Measurements from ENCODE around the gene ARID3C.
A peak's percentile ranks its signal among the peaks of the same experiment; 100 is the strongest.

The ARID3C gene, protein sequence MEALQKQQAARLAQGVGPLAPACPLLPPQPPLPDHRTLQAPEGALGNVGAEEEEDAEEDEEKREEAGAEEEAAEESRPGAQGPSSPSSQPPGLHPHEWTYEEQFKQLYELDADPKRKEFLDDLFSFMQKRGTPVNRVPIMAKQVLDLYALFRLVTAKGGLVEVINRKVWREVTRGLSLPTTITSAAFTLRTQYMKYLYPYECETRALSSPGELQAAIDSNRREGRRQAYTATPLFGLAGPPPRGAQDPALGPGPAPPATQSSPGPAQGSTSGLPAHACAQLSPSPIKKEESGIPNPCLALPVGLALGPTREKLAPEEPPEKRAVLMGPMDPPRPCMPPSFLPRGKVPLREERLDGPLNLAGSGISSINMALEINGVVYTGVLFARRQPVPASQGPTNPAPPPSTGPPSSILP

DNA sequence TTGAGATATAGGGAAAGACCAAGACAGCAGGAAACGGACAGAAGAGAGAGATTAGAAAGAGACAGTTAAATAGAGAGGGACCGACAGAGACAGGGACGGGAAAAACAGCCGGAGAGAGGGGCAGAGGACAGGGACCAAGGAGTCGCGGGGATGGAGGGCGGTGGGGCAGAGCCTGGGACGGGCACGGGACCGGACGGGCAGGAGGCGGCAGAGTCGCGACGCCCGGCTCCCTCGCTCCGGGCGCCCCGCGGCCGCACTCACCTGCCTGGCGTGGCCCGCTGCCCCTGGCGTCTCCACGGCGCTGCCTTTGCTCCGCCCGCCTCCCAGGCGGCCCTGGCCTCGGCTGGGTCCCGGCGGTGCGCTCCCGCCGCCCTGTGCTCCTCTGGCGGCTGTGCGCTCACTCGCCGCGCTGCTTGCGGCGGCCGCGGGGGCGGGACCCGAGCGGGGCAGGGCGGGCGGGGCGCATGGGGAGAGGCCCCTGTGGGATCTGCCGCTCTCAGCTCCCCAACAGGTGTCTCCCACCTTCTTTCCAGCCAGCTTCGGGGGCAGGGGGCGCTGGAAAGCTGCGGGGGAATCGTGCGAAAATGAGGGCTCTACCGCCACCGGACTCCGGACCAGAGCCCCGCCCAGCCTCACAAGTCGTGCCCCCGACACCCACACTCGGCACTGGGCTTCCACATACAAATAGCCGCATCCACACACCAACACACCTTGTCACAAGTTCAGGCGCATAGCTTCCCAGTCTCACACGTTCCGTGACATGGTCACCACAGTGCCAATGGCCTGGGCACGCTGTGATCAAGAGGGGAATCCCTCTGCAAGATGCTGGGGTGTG lies at the start of gene ARID3C:
Gene ARID3C (minus strand): TSS at position 411 of the 835 bp plus-strand sequence. CDS start 1,052 bp downstream, outside the sequence.
- peak; percentile 24 for DNase-seq (ENCODE audit: low spot score)

DNA sequence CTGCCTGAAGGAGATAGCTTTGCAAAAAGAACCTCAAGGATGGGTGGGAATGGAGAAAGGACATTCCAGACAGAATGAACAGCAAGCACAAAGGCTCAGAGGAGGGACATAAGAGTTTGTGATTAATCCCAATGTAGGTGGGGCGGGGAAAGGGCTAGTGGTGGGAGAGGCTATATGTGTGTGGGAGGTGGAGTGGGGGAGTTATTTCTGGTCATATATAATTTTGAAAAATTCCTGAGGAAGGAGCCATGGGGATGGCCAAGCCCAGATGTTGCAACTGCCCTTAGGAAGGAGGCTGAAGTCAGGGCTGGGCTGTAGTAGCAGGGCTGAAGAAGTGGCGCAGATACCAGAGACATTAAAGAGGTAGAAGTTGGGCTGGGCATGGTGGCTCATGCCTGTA lies 47.0 kb upstream of the ARID3C start:
- DNase-seq (ENCODE audit: low spot score) = no peak

DNA sequence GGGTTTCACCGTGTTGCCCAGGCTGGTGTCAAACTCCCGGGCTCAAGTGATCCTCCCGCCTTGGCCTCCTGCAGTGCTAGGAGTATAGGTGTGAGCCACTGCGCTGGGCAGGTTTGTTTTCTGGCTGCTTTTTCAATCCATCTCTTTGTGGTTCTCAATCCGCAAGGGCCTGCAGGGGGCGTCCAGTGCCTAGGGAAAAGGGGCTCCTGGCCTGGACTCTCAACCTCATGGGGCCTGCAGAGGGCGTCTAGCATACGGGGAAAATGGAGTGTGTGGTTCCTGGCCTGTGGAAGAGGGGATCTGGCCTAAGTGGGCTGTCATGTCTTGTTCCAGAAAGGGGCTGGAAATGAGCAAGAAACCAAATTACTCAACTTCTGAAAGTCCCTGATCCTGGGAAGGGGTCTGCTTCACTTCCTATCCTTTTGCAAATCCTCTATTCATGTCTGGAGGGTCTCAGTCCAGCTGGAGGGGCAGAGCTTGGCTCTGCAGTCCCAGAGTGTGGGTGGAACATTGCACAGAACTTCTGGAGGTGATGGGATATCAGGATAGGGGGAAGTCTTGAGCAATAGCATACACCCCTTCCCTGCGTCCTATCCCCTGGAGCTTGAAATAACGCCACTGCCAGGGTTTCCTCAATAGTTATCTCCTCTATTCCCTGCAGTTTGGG lies 46.3 kb upstream of the ARID3C start:
- peak; percentile 62 for DNase-seq (ENCODE audit: low spot score)

DNA sequence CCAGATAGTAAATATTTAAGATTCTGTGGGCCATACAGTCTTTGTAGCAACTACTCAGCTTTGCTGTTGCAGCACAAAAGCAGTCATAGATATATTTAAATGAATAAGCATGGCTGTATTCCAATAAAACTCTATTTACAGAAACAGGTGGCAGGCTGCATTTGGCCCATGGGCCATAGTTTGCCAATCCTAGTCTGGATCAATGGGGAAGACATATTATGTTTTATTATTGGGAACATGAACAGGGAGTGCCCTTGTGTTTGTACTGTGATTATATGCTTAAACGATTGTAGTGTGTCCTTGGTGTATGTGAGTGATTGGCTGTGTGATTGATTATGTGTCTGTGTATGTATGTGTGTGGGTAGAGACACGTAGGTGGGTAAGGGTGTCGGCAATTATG lies 45.6 kb upstream of the ARID3C start:
- DNase-seq (ENCODE audit: low spot score) = no peak

DNA sequence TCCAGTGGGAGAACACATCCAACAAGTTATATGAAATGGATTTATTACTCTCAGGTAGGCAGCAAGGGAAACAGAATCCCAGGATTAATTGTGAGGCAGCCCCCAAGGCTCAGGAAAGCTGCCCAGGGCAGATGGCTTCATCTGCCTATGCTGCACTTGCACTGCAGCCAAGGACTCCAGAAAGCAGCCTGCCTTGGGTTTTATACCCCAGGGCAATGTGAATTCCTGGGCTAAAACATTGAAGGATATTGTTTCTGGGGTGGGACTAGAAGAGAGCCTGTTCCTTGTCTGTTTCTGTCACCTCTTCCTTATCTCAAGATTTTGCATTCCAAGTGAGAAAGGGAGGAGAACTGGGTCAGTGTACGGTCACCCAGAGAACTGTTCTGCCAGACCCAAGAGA lies 42.4 kb upstream of the ARID3C start:
- DNase-seq (ENCODE audit: low spot score) = no peak

DNA sequence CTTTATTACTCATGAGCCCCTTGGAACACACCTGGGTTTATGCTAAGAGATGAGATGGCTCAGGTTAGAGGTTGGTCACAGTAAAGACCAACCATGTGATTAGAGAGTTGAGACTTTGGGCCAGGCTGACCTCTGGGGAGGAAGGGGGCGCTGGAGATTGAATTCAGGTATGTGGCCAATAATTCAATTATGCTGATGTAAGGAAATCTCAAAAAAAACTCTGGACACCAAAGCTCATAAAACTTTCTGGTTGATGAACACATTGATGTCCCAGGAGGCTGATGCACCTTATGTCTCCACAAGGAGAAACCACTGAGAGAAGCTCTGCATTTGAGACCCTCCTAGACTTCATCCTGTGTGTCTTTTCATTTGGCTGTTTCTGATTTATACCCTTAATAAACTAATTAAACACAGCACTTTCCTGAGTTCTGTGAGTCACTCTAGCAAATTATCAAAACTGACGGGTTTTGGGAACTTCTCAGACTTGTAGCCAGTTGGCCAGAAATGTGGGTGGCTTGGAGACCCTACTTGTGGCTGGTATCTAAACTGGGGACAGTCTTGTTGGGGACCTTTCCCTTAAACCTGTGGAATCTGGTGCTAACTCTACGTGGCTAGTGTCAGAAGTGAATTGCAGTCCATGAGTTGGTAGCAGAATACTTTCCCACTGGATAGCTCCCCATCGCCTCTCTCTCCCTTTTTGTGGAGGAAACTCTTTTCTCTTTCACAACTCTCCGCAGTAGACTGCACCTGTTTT lies 41.1 kb upstream of the ARID3C start:
- DNase-seq (ENCODE audit: low spot score) = no peak

DNA sequence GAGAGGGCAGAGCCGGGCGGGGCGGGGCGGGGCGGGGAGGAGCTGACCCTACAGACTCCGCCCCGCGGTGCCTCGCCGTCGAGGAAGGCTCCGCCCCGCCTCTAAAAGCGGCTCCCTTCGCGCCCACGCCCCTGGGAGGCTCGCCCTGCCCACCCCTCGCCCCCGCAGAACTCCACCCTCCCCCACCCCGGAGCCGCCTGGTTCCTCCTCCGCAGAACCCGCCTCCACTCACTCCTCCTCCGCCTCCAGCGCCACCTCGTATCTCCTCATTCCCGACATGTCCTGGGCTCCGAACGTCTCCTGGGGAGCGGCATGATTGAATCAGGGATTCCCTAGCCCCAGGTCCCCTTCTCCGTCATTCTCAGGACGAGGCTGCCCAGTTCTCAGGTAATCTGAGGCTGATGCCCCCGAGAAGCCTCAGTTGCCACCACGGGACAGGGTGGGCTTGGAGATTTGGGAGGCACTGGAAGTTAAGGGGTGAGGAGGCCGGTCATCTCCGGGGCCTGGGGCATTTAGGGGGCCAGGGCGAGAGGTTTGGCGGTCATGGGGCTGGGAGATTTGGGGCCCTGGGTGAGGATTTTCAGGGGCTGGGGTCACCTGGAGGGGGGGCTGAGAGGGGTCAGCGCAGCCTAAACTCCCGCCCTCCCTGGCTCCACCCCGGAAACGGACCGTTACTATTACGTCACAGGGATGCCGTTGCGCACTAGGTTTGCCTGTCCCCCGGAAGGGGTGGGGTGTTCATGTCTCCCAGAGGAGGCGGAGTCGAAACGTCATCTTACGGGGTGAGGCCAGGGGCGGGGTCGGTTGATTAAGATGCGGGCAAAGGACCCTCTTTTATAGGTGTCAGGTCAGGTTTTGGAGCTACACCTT lies 36.8 kb upstream of the ARID3C start:
- DNase-seq (ENCODE audit: low spot score) = peak; percentile 92

DNA sequence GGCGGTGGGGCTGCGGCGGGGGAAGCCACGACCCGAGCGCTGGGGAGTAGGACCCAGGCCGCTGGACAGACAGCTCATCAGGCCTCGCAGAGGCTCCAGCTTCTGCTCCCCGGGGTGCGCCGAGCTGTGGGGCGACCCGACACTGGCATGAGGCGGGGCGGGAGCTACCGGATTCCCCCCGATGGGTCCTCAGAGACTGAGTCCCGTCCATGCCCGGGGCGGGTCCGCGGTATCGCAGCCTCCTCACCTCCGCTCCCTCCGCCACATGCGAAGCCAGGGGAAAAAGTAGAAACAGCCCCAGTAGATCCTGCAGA lies 36.2 kb upstream of the ARID3C start:
- DNase-seq (ENCODE audit: low spot score) = no peak

DNA sequence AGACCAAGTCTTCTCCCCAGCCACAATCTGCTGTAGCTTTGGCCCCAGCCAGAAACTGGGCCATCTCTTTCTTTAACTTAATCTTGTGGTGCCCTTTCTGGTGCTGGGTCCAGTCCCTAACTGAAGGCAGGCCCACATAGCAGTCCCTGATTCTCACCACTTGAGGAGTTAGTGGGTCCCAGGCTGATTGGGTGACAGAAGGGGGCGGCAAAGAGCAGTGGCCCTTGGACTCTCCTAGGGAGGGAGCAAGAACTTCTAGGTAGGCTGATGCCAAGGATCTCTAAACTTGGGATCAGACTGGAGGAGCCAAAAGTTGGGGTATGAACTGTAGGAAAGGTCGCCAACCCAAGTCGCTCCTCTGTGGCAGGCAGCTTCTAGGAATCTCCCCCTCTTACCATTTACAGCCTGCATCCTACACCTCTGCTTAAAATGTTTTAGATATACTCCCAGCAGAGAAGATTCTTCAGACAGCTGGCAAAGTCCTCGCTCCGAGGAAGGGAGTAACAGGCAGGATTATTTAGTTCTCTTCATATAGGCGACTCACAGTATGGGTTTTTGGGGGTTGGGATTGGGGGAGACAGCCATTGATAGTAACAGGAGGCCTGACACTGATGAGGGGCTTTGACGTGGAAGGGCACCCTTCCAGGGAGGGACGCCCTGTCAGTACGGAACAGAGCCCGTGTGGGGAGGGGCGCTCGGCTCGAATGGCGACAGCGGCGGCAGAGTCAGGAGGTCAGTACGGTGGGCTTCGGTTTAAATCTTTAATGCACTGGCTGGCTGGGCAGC lies 35.6 kb upstream of the ARID3C start:
- peak; percentile 88 for DNase-seq (ENCODE audit: low spot score)

DNA sequence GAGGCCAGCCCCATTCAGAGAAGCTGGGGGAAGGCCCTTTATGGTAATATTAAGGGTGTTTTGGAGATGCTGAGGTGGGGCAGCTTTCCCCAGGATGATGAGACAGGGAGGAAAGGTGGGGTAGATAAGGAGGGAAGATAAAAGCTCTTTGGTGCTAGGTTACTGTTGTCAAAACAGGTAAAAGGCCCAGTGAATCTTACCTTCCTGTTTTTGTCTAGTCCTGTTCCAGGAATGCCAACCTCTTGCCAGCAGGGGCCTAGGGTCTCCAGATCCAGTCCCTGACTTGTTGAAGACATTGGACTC lies 34.4 kb upstream of the ARID3C start:
- DNase-seq (ENCODE audit: low spot score) = peak; percentile 87

DNA sequence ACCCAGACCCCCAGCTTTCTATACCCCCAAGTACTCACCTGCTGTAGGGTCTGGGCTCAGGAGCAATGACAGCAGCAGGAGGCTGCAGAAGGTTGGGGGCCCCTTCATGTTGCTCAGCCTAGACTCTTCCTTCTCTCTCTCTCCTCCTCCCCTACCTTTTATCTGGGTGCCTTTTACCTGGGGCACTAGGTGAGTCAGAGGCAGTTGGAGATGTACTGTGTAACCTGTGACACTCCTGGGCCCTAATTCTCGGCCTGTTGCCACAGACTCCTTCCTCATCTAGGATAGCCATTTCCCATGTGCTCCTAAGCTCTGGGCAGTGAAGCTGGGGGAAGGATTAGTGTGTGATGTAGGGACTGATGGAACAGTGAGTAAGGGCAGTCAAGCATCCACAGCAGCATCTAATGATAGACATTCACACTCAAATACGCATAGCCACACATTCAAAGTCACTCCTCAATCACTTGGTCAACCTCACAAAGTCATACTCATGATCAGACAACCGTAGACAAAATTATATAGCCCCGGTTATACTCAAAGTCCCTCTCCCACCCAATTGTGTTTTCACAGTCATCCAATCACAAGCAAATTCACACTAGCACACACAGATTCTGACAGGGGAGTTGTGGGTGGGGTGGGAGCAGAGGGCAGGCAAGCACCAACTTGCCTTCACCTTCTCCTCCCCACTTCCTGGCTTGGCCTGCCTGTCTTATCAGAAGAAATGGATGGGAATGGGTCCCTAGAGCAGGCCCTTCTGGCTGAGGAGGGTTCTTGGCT lies 33.8 kb upstream of the ARID3C start, which contains the start of gene CCL27:
Gene CCL27 (minus strand): TSS at position 132 of the 777 bp plus-strand sequence. CDS start 24 bp downstream, at position 108.
- peak; percentile 67 for DNase-seq (ENCODE audit: low spot score)

DNA sequence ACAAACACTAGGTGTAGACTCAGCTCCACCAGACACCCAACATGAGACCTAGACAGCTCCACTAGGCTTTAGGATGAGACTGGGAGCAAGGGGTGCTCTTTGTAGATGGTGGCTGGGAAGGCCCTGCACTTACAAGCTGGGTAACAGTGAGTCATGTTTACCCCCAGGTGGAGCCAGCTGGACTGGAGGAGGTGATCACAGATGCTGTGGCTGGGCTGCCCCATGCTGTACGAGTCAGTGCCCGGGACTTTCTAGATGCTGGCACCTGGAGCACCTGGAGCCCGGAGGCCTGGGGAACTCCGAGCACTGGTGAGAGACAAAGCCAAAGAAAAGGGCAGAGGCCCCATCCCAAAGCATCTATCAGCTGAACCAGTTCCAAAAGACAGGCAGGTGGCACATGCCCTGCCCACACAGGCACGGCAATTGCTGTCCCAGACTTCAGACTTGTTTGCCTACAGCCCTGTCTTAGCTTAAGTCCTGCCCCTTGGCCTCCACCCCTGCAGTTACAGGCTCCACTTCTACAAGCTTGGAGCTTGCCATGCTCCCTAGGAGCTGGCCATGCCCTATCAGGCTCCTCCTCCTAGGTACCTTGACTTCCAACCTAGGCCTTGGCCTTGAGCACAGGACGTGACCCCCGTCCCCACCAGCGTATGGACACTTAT lies 30.9 kb upstream of the ARID3C start:
- DNase-seq (ENCODE audit: low spot score) = peak; percentile 32

DNA sequence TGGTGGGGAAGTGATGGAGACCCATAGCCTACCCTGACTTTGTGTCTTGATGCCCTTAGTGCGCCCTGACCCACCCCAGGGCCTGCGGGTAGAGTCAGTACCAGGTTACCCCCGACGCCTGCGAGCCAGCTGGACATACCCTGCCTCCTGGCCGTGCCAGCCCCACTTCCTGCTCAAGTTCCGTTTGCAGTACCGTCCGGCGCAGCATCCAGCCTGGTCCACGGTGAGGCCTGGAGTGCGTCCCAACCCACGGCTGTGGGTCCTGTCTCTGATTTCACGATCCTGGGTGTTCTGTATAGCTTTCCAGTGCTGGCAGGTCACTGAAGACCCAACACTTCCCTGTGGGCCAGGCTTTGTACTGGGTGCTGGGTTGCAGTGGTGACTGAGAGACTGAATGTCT lies 29.6 kb upstream of the ARID3C start:
- no peak for DNase-seq (ENCODE audit: low spot score)

DNA sequence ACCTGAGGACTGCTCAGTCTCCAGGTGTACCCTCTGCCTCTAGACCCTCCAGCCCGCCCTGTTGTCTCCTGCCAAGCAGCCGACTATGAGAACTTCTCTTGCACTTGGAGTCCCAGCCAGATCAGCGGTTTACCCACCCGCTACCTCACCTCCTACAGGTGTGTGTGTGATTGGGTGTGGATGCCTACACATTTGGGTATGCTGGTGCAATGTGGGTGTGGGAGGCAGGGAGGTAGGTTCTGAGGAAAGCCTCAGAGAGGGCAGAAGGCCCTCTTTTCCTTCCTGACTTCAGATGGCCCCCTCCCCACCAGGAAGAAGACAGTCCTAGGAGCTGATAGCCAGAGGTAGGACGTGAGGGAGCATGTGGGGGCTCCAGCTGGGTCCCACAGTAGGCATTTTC lies 28.1 kb upstream of the ARID3C start:
- no peak for DNase-seq (ENCODE audit: low spot score)

DNA sequence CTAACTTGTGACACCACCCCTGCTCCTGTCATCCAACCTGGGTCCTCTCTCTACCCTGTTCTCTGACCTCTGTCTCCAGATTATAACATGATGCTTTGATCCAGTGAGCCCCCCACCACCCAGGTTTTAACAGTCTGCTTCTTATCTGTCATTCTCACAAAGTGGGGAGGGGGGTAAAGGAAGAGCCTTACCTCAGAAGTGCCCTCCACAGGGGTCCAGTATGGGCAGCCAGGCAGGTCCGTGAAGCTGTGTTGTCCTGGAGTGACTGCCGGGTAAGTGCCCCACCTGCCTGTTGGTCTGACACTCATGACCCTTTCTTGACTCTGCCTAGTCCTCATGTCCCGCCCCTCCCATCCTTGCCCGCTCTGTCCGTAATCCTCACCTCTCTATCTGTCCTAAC lies 26.5 kb upstream of the ARID3C start:
- DNase-seq (ENCODE audit: low spot score) = no peak

DNA sequence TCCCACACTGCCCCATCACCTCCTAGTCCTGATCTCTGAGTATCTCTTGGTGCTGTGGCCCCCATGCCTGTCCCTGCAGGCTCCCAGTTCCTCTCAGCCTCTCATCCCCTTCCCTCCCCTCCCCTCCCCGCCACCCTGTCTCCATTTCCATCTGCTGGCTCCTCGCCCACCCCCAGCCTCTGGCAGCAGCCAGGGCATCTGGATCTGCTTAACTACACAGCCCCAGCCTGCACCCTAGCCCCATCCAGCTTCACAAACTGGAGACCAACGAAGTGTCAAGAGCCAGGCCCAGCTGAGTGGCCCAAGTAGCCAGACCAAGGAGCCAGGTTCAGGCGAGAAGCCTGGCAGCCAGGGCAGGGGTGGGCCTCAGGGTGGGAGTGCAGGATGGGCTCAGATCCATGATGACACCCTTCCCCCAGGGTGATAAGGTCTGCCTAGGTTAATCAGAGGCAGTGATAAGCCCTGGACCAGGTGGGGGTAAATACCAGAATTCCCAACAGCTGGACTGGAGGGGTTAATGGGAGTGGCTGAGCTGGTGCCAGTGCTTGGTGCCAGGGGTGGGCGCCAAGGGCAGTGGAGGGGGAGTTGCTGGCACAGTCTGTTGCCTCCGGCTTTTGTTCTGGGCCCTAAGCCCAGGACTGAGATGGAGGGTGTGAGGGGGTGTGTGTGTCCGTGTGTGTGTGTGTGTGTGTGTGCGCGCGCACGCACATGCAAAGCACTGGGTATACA lies 25.6 kb upstream of the ARID3C start:
- no peak for DNase-seq (ENCODE audit: low spot score)

DNA sequence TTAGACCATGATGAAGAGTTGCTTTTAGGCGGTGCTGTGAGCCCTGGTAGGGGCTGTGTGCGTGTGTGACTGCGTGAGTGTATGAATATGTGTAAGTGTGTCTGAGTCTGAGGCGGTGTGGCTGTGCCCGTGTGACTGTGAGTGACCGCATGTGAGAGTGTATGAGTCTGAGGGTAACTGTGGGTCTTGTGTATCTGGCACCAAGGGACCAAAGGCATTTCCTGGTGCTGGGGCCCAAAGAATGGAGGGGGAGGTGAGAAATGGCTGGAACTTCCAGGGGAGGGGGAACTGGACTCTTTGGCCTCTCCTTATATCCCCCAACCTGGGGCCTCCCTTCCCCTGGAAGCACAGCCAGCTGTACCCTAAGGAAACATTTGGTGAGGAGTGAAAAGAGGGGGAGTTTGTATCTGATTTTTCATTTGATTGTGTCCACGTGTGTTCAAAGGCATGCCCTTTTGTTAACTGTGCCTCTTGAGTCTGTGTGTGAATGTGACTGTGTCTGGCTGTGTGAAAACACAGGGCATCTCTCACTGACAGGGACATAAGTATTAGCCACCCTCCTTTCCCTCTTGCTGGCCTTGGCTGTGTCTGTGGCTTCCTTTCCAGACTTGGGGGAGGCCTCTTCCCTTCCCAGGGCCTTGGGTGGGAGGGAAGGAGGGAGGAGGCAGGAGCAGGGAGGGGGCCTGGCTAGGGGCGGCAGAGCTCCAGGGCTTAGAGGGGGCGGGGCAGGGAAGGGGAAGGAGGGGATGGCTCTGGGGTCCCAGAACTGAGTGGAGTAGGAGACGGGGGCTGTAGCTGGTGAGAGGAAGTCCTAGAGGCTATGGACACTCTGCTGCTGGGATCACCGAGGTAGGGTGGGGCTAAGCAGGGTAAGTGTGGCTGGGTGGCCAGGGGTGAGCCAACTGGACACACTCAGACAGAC lies 24.5 kb upstream of the ARID3C start:
- DNase-seq (ENCODE audit: low spot score) = no peak

Measured in CD4-positive, alpha-beta T cell treated with Interleukin-2 at 100 ng/mL for 4 hours (primary cell).